ENCODE results near the gene AGFG2. TPM values are rescaled to one million over a fixed set of nuclear protein-coding genes. Genes with fewer than 3 reads are reported as not detected.

AGFG2 gene
- total RNA-seq, 1 experiment from 2014 or later = 6.7 TPM

DNA sequence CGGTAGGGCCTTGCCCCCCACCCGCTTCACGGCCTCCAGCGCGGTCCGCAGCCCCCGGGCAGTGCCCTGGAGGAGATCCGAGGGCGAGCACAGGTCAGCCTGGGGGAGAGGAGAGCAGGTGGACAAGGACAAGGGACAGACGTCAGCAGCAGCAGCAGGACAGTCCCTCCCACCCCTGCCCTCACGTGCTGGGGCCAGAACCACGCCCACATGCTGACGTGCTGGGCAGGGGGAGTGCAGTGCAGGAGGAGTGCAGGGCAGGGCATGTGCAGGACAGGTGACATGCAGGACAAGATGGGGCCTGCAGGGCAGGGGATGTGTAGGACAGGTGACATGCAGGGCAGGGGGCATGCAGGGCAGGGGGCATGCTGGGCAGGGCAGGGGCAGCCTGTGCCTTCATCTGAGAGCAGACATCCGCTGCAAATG lies 36.2 kb downstream of the AGFG2 start:
- Histone ChIP-seq H3K27me3 (ENCODE audit: low read length) (no peaks in the 10 kb centered on the region), H3K27ac (ENCODE audit: low read length) (no peak overlapping the region), H3K36me3 (ENCODE audit: insufficient read depth, low read length) (no peaks in the 10 kb centered on the region)

DNA sequence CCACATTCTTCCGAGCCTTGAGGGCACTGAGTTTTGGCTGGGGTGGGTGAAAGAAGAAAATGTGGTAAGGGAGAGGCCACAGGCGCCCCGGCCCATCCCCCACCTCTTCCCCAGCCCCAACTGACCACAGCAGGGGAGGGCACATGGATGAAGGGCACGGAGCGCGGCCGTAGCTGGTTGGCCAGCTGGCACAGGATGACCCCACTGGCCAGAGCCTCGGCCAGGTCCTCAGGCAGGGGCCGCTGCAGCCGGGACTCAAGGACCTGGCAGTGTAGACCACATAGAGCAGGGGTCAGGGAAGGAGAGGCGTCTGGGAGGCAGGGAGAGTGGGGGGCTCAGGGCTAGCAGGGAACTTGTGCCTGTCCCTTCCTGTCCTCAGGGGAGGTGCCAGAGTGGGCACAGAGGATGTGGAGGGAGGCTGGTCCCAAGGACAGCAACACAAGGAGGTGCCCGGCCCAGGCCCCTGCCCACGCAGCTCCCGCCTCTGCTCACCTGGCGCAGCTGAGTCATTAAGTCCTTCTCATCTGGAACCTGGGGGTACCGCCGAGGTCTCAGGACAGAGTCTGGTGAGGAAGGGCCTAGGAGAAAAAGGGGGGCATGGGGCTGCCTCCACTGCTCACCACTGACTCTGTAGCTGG lies 36.9 kb downstream of the AGFG2 start:
- H2AFZ ChIP-seq (ENCODE audit: low read length) = no peak overlapping the region
- no peak overlapping the region for H3K9ac ChIP-seq (ENCODE audit: low read length)
- H3K4me2 ChIP-seq (ENCODE audit: low read depth, low read length, poor library complexity, severe bottlenecking) = no peak overlapping the region
- H3K4me1 ChIP-seq (ENCODE audit: low read length) = peaks cover 6% of the 10 kb centered on the region
- no peaks in the 10 kb centered on the region for H3K27me3 ChIP-seq (ENCODE audit: low read length)
- no peaks in the 10 kb centered on the region for H3K9me3 ChIP-seq (ENCODE audit: low read length)
- no peaks in the 10 kb centered on the region for H3K9me2 ChIP-seq (replicated peaks; ENCODE audit: insufficient read depth, low read length)
- H3K36me3 ChIP-seq (ENCODE audit: insufficient read depth, low read length) = no peaks in the 10 kb centered on the region
- H3K4me3 ChIP-seq (ENCODE audit: low read length) = no peak overlapping the region
- no peak overlapping the region for H3K27ac ChIP-seq (ENCODE audit: low read length)
- H3K79me2 ChIP-seq (ENCODE audit: low read length) = no peaks in the 10 kb centered on the region
- DNase-seq = no peak
- H4K20me1 ChIP-seq (ENCODE audit: insufficient read depth, low read depth, low read length) = no peaks in the 10 kb centered on the region

More for the DNA sequence above, 36.2 kb downstream of the AGFG2 start:
- Histone ChIP-seq H3K4me3 (ENCODE audit: low read length) (no peak overlapping the region), H3K9ac (ENCODE audit: low read length) (no peak overlapping the region), H2AFZ (ENCODE audit: low read length) (no peak overlapping the region), H3K9me2 (replicated peaks; ENCODE audit: insufficient read depth, low read length) (no peaks in the 10 kb centered on the region), H3K4me2 (ENCODE audit: low read depth, low read length, poor library complexity, severe bottlenecking) (no peak overlapping the region), H3K9me3 (ENCODE audit: low read length) (no peaks in the 10 kb centered on the region), H3K79me2 (ENCODE audit: low read length) (no peaks in the 10 kb centered on the region), H3K4me1 (ENCODE audit: low read length) (peaks cover 9% of the 10 kb centered on the region), H4K20me1 (ENCODE audit: insufficient read depth, low read depth, low read length) (no peaks in the 10 kb centered on the region)
- no peak for DNase-seq

DNA sequence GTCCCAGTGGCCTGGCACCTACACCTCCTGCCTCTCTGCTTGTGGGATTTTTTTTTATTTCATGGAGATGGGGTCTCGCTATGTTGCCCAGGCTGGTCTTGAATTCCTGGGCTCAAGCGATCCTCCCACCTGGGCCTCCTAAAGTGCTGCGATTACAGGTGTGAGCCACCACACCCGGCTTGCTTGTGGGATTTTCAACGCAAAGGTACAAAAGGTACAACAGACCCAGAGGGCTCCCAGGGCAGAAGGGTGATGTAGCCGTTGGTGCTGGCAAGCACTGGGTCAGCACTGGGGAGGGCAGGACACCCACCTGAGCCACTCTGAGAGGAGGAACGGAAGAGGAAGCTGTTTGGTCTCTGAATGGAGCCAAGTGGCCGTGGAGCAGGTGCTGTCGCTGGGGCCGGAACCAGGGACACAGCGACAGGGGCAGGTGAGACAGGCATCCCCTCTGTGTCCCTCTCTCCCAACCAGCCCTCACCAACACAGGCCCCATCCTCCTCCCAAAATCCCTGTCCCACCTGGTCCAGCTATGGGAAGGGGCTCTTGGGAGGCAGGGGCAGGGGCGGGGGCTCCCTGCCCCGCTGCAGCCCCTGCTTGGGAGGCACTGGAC lies 37.5 kb downstream of the AGFG2 start:
- no peaks in the 10 kb centered on the region for H3K9me3 ChIP-seq (ENCODE audit: low read length)
- H3K36me3 ChIP-seq (ENCODE audit: insufficient read depth, low read length) = no peaks in the 10 kb centered on the region
- no peak for DNase-seq
- H3K4me3 ChIP-seq (ENCODE audit: low read length) = no peak overlapping the region
- peaks cover 6% of the 10 kb centered on the region for H3K4me1 ChIP-seq (ENCODE audit: low read length)
- no peak overlapping the region for H3K4me2 ChIP-seq (ENCODE audit: low read depth, low read length, poor library complexity, severe bottlenecking)
- H4K20me1 ChIP-seq (ENCODE audit: insufficient read depth, low read depth, low read length) = no peaks in the 10 kb centered on the region
- no peak overlapping the region for H3K27ac ChIP-seq (ENCODE audit: low read length)
- no peak overlapping the region for H2AFZ ChIP-seq (ENCODE audit: low read length)
- H3K27me3 ChIP-seq (ENCODE audit: low read length) = no peaks in the 10 kb centered on the region
- no peaks in the 10 kb centered on the region for H3K79me2 ChIP-seq (ENCODE audit: low read length)
- H3K9ac ChIP-seq (ENCODE audit: low read length) = no peak overlapping the region
- no peaks in the 10 kb centered on the region for H3K9me2 ChIP-seq (replicated peaks; ENCODE audit: insufficient read depth, low read length)

DNA sequence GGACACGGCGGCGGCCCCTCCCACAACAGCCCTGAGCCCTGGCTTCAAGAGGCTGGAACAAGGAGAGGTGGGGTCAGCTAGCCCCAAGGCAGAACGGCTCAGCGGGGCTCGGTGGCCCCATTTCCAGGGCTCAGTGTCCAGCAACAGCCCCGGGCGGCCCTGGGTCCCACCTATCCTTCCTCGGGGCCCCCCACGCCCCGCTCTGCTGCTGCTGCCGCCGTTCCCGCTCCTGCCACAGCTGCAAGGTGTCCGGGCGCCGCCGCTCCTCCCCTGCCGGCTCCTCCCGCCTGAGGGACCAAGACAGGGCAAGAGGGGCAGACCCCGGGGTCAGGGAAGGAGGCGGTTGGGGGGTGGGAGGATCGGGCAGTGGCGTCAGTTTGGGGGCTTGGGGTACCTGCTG lies 38.1 kb downstream of the AGFG2 start:
- Histone ChIP-seq H3K9me3 (ENCODE audit: low read length) (no peaks in the 10 kb centered on the region), H3K27ac (ENCODE audit: low read length) (no peak overlapping the region), H3K4me2 (ENCODE audit: low read depth, low read length, poor library complexity, severe bottlenecking) (no peak overlapping the region), H2AFZ (ENCODE audit: low read length) (no peak overlapping the region), H3K79me2 (ENCODE audit: low read length) (no peaks in the 10 kb centered on the region), H3K36me3 (ENCODE audit: insufficient read depth, low read length) (no peaks in the 10 kb centered on the region), H3K27me3 (ENCODE audit: low read length) (no peaks in the 10 kb centered on the region), H3K9ac (ENCODE audit: low read length) (no peak overlapping the region), H4K20me1 (ENCODE audit: insufficient read depth, low read depth, low read length) (no peaks in the 10 kb centered on the region), H3K4me1 (ENCODE audit: low read length) (no peaks in the 10 kb centered on the region; the same call in 1 of the 2 replicates), H3K4me3 (ENCODE audit: low read length) (no peak overlapping the region), H3K9me2 (replicated peaks; ENCODE audit: insufficient read depth, low read length) (no peaks in the 10 kb centered on the region)
- DNase-seq = no peak

DNA sequence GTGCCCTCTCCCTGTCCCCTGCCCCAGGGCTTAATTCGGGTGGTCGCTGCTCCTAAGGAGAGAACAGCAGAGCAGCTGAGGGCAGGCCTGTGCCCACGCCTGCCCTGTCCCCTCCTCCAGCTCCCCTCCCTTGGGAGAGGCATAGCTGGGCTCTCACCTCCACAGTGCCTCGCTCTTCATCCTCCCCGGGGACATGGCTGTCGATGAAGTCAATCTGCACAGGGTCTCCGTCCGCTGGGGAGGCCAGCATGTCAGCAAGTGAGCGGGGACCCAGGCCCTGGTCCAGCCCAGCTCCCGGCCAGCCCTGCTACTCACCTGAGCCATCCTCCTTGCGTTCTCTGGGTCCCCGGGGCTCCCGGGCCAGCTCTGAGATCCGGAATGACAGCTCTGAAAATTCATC lies 38.5 kb downstream of the AGFG2 start:
- H3K9me2 ChIP-seq (replicated peaks; ENCODE audit: insufficient read depth, low read length) = no peaks in the 10 kb centered on the region
- DNase-seq = no peak
- no peaks in the 10 kb centered on the region for H4K20me1 ChIP-seq (ENCODE audit: insufficient read depth, low read depth, low read length)
- H3K27ac ChIP-seq (ENCODE audit: low read length) = no peak overlapping the region
- H3K79me2 ChIP-seq (ENCODE audit: low read length) = no peaks in the 10 kb centered on the region; the same call in 1 of the 2 replicates
- H3K9ac ChIP-seq (ENCODE audit: low read length) = no peak overlapping the region
- H3K4me3 ChIP-seq (ENCODE audit: low read length) = no peak overlapping the region
- H3K4me1 ChIP-seq (ENCODE audit: low read length) = no peaks in the 10 kb centered on the region
- H3K9me3 ChIP-seq (ENCODE audit: low read length) = no peaks in the 10 kb centered on the region
- no peaks in the 10 kb centered on the region for H3K36me3 ChIP-seq (ENCODE audit: insufficient read depth, low read length)
- H3K4me2 ChIP-seq (ENCODE audit: low read depth, low read length, poor library complexity, severe bottlenecking) = no peak overlapping the region
- H2AFZ ChIP-seq (ENCODE audit: low read length) = no peak overlapping the region
- H3K27me3 ChIP-seq (ENCODE audit: low read length) = no peaks in the 10 kb centered on the region

DNA sequence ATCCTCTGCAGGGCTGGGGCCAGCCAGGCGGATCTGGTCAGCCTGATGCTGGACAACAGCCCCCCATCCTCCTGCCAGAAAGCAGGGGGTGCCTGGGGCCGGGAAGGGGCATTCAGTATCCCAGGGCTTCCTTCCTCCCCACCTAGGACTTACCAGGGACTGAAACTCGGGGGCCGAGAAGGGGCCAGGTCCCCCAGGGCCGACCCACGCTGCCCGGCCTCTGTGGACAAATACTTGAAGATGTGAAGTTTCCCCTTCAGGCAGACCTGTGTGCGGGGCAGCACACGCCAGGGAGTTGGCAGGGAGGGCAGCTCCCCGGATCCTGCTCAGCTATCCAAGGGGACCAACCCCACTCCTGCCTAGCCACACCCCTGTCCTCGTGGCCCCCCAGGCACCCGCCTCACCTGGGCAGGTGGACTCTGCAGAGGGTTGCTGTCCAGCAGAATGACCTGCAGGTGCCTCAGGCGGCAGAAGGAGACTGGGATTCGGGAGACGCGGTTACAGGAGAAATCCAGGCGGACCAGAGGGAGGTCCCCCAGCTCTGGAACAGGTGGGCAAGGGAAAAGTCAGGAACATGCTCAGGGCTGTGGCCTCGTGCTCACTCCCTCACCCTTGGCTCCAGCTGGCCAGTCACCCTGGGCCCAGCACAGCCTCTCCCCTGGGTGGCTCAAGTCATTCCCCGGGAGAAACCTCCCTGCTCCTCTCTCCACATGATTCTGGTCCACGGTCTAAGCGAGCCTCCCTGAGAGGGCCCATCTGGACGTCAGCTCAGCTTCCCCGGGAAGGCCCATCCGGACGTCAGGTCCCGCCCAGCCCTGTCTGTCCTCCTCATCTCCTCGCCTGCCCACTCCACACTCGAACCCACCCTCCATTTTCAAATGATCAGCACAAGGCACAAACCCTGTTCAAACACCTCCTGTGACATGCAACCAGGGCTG lies 39.5 kb downstream of the AGFG2 start:
- Histone ChIP-seq H3K9me2 (replicated peaks; ENCODE audit: insufficient read depth, low read length) (no peaks in the 10 kb centered on the region), H3K27me3 (ENCODE audit: low read length) (no peaks in the 10 kb centered on the region), H3K79me2 (ENCODE audit: low read length) (peaks cover 7% of the 10 kb centered on the region; the same call in 1 of the 2 replicates), H3K36me3 (ENCODE audit: insufficient read depth, low read length) (no peaks in the 10 kb centered on the region), H2AFZ (ENCODE audit: low read length) (no peak overlapping the region), H3K27ac (ENCODE audit: low read length) (no peak overlapping the region), H3K4me1 (ENCODE audit: low read length) (peaks cover 7% of the 10 kb centered on the region), H3K9ac (ENCODE audit: low read length) (no peak overlapping the region), H4K20me1 (ENCODE audit: insufficient read depth, low read depth, low read length) (no peaks in the 10 kb centered on the region), H3K9me3 (ENCODE audit: low read length) (no peaks in the 10 kb centered on the region), H3K4me2 (ENCODE audit: low read depth, low read length, poor library complexity, severe bottlenecking) (no peak overlapping the region), H3K4me3 (ENCODE audit: low read length) (no peak overlapping the region)
- no peak for DNase-seq

DNA sequence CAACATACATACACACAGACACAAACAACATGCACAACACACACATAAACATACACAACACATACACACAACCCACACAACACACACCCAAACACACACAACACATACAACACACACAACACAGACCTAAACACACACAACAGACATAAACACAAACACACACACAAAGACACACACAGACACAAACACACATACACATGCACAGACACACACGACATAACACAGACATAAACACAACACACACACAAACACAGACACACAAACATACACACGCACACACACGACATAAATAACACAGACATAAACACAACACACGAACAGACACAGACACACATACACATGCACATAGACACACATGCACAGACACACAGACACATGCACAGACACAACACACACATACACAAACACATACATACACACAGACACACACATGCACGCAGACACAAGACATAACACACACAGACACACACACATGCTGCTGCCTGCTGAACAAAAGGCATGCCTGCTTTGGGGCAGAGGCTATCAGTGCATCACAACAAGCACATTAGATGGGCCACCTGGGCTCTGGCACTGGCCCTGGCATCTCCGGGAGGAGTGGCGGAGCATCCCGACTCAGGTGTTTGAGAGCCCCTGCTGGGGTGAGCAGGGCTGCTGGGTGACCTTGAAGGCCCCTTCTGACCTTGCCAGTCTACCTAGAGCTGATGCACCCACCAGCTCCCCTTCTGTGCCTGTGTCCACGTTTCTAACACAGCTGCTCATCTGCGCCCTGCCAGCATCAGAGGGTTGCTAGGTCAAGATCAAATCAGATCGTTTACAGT lies 41.7 kb downstream of the AGFG2 start:
- Histone ChIP-seq H3K79me2 (ENCODE audit: low read length) (peaks cover 21% of the 10 kb centered on the region), H3K4me2 (ENCODE audit: low read depth, low read length, poor library complexity, severe bottlenecking) (no peak overlapping the region), H3K9me3 (ENCODE audit: low read length) (no peaks in the 10 kb centered on the region), H3K36me3 (ENCODE audit: insufficient read depth, low read length) (no peaks in the 10 kb centered on the region), H3K27me3 (ENCODE audit: low read length) (no peaks in the 10 kb centered on the region), H2AFZ (ENCODE audit: low read length) (no peak overlapping the region), H3K27ac (ENCODE audit: low read length) (no peak overlapping the region), H3K9ac (ENCODE audit: low read length) (no peak overlapping the region), H3K4me1 (ENCODE audit: low read length) (peaks cover 27% of the 10 kb centered on the region), H3K4me3 (ENCODE audit: low read length) (no peak overlapping the region), H4K20me1 (ENCODE audit: insufficient read depth, low read depth, low read length) (no peaks in the 10 kb centered on the region; the same call in 1 of the 2 replicates), H3K9me2 (replicated peaks; ENCODE audit: insufficient read depth, low read length) (no peaks in the 10 kb centered on the region)
- no peak for DNase-seq

Data from Karpas-422 (cell line).